ENCODE results near the gene EIF4EBP2.
A peak's percentile ranks its signal among the peaks of the same experiment; 100 is the strongest.

The EIF4EBP2 gene

DNA sequence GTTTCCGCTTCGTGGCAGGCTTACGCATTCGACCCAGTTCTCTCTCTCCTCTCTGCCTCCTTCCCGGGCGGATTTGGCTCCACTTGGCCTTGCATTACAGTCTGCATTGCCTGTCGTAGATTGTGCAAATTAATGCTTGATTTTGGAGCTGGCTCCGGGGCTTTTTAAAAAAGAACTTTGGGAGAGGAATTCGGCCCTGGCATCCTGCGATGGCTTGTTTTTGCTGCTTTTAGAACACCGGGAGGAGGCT is 767 bp downstream of the EIF4EBP2 start:
- Histone ChIP-seq H4K91ac (ENCODE audit: low read depth, low read length, poor library complexity) (no peak overlapping the region), H3K9me3 (replicated peaks in 1 of 2; ENCODE audit: control insufficient read depth in 2 of 2, insufficient read depth in 1 of 2, low read depth in 1 of 2, low read length in 2 of 2) (peaks cover 2 to 14% of the 10 kb centered on the region in 2 donors), H3K36me3 (replicated peaks in 1 of 2; ENCODE audit: control insufficient read depth in 2 of 2, insufficient read depth in 2 of 2, low read length in 2 of 2) (peaks cover 4 to 28% of the 10 kb centered on the region in 2 donors), H2BK12ac (ENCODE audit: low read length) (no peak overlapping the region), H3K27ac (replicated peaks; ENCODE audit: low read length) (no peak overlapping the region), H3K4ac (ENCODE audit: low read length) (no peak overlapping the region), H3K9ac (ENCODE audit: low read depth, low read length, poor library complexity) (peak overlapping the region; percentile 100), H3K4me1 (ENCODE audit: control insufficient read depth in 2 of 2, insufficient read depth in 1 of 2, low read depth in 1 of 2, low read length in 2 of 2) (peaks cover 3 to 6% of the 10 kb centered on the region in 2 donors), H3K27me3 (ENCODE audit: control insufficient read depth in 3 of 3, insufficient read depth in 3 of 3, low read depth in 1 of 3, low read length in 3 of 3) (no peaks in the 10 kb centered on the region), H2AK5ac (ENCODE audit: low read depth, low read length) (peak overlapping the region; percentile 98), H3K18ac (ENCODE audit: low read length) (peak overlapping the region; percentile 98), H3K79me1 (ENCODE audit: low read depth, low read length) (peaks cover 5% of the 10 kb centered on the region), H3K4me3 (ENCODE audit: low read length in 2 of 2) (peak overlapping the region; percentile 97 to 98), H3K23ac (ENCODE audit: low read depth, low read length, poor library complexity) (peak overlapping the region; percentile 98), H3K14ac (ENCODE audit: low read length) (peak overlapping the region; percentile 94), H2BK120ac (ENCODE audit: low read depth, low read length) (no peak overlapping the region), H3K4me2 (ENCODE audit: insufficient read depth, low read length, poor library complexity, severe bottlenecking) (peak overlapping the region; percentile 85), H2BK15ac (ENCODE audit: low read length) (no peak overlapping the region), H2AFZ (ENCODE audit: low read length) (peak overlapping the region; percentile 83), H2BK5ac (ENCODE audit: low read length) (peak overlapping the region; percentile 13), H4K8ac (ENCODE audit: low read depth, low read length) (no peak overlapping the region)
- no CpG with 5 or more reads among the region's 11 CpGs for WGBS, 2 donors (ENCODE audit: extremely low coverage in 2 of 2, insufficient read length in 2 of 2, insufficient replicate concordance in 1 of 2)
- DNase-seq (ENCODE audit: low spot score): no peak

GRCh38 chr10:70405037-70405824 is 1.3 kb downstream of the EIF4EBP2 start:
- peak overlapping the region; percentile 85 for H3K4me2 ChIP-seq (ENCODE audit: insufficient read depth, low read length, poor library complexity, severe bottlenecking)
- peak overlapping the region; percentile 73 for H3K9ac ChIP-seq (ENCODE audit: low read depth, low read length, poor library complexity)
- no peak for DNase-seq (ENCODE audit: low spot score)
- no peak overlapping the region for H3K14ac ChIP-seq (ENCODE audit: low read length)
- no peak overlapping the region for H3K27ac ChIP-seq (replicated peaks; ENCODE audit: low read length)
- peak overlapping the region; percentile 98 for H3K23ac ChIP-seq (ENCODE audit: low read depth, low read length, poor library complexity)
- H3K79me1 ChIP-seq (ENCODE audit: low read depth, low read length): peaks cover 5% of the 10 kb centered on the region
- H3K4me1 ChIP-seq (ENCODE audit: control insufficient read depth in 2 of 2, insufficient read depth in 1 of 2, low read depth in 1 of 2, low read length in 2 of 2): peaks cover 3 to 6% of the 10 kb centered on the region in 2 donors
- H4K91ac ChIP-seq (ENCODE audit: low read depth, low read length, poor library complexity): no peak overlapping the region
- no peak overlapping the region for H2AFZ ChIP-seq (ENCODE audit: low read length)
- H2BK5ac ChIP-seq (ENCODE audit: low read length): peak overlapping the region; percentile 13
- WGBS, 2 donors (ENCODE audit: extremely low coverage in 2 of 2, insufficient read length in 2 of 2, insufficient replicate concordance in 1 of 2): no CpG with 5 or more reads among the region's 18 CpGs
- H3K18ac ChIP-seq (ENCODE audit: low read length): no peak overlapping the region
- peaks cover 4 to 32% of the 10 kb centered on the region in 2 donors for H3K36me3 ChIP-seq (replicated peaks in 1 of 2; ENCODE audit: control insufficient read depth in 2 of 2, insufficient read depth in 2 of 2, low read length in 2 of 2)
- no peak overlapping the region for H2BK120ac ChIP-seq (ENCODE audit: low read depth, low read length)
- peaks cover 2 to 14% of the 10 kb centered on the region in 2 donors for H3K9me3 ChIP-seq (replicated peaks in 1 of 2; ENCODE audit: control insufficient read depth in 2 of 2, insufficient read depth in 1 of 2, low read depth in 1 of 2, low read length in 2 of 2)
- no peak overlapping the region for H3K4ac ChIP-seq (ENCODE audit: low read length)
- no peak overlapping the region for H2BK12ac ChIP-seq (ENCODE audit: low read length)
- H2AK5ac ChIP-seq (ENCODE audit: low read depth, low read length): no peak overlapping the region
- no peaks in the 10 kb centered on the region for H3K27me3 ChIP-seq (ENCODE audit: control insufficient read depth in 3 of 3, insufficient read depth in 3 of 3, low read depth in 1 of 3, low read length in 3 of 3)
- peak overlapping the region; percentile 97 to 98 for H3K4me3 ChIP-seq (ENCODE audit: low read length in 2 of 2)
- H2BK15ac ChIP-seq (ENCODE audit: low read length): no peak overlapping the region
- no peak overlapping the region for H4K8ac ChIP-seq (ENCODE audit: low read depth, low read length)

DNA sequence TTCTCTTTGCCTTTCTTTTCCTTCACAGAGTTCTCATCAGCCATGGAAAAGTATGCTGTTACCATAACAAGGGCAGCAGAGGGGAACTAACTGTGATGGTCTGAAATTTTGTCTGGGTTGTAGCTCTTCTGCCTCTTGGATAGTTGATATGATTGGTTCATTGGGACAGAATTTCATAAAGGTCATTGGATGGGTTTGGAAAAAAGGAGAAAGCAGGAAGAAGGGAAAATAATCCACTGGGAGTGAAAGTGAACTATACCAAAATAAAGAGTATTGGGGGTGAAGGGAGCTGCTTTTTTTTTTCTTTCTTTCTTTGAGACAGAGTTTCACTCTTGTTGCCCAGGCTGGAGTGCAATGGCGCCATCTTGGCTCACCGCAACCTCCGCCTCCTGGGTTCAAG is 5.8 kb downstream of the EIF4EBP2 start:
- Histone ChIP-seq H3K27me3 (ENCODE audit: control insufficient read depth in 3 of 3, insufficient read depth in 3 of 3, low read depth in 1 of 3, low read length in 3 of 3) (no peaks in the 10 kb centered on the region), H3K4me1 (ENCODE audit: control insufficient read depth in 2 of 2, insufficient read depth in 1 of 2, low read depth in 1 of 2, low read length in 2 of 2) (peaks cover 5 to 6% of the 10 kb centered on the region in 2 donors)

GRCh38 chr10:70410608-70411007 is 6.7 kb downstream of the EIF4EBP2 start:
- H2BK5ac ChIP-seq (ENCODE audit: low read length): no peak overlapping the region
- no peak overlapping the region for H2BK15ac ChIP-seq (ENCODE audit: low read length)
- no peak overlapping the region for H3K9ac ChIP-seq (ENCODE audit: low read depth, low read length, poor library complexity)
- no peak overlapping the region for H3K18ac ChIP-seq (ENCODE audit: low read length)
- H2BK12ac ChIP-seq (ENCODE audit: low read length): no peak overlapping the region
- H2AFZ ChIP-seq (ENCODE audit: low read length): no peak overlapping the region
- no peak for DNase-seq (ENCODE audit: low spot score)
- H3K4ac ChIP-seq (ENCODE audit: low read length): no peak overlapping the region
- H3K27ac ChIP-seq (replicated peaks; ENCODE audit: low read length): no peak overlapping the region
- H4K91ac ChIP-seq (ENCODE audit: low read depth, low read length, poor library complexity): no peak overlapping the region
- no peak overlapping the region for H3K4me3 ChIP-seq (ENCODE audit: low read length in 2 of 2)
- H3K9me3 ChIP-seq (replicated peaks in 1 of 2; ENCODE audit: control insufficient read depth in 2 of 2, insufficient read depth in 1 of 2, low read depth in 1 of 2, low read length in 2 of 2): peaks cover 2 to 21% of the 10 kb centered on the region in 2 donors
- no CpG with 5 or more reads among the region's 1 CpG for WGBS, 2 donors (ENCODE audit: extremely low coverage in 2 of 2, insufficient read length in 2 of 2, insufficient replicate concordance in 1 of 2)
- no peak overlapping the region for H3K23ac ChIP-seq (ENCODE audit: low read depth, low read length, poor library complexity)
- no peaks in the 10 kb centered on the region for H3K27me3 ChIP-seq (ENCODE audit: control insufficient read depth in 3 of 3, insufficient read depth in 3 of 3, low read depth in 1 of 3, low read length in 3 of 3)
- no peak overlapping the region for H4K8ac ChIP-seq (ENCODE audit: low read depth, low read length)
- H3K14ac ChIP-seq (ENCODE audit: low read length): no peak overlapping the region
- peaks cover 1% of the 10 kb centered on the region for H3K79me1 ChIP-seq (ENCODE audit: low read depth, low read length)
- peaks cover 4 to 82% of the 10 kb centered on the region in 2 donors for H3K36me3 ChIP-seq (replicated peaks in 1 of 2; ENCODE audit: control insufficient read depth in 2 of 2, insufficient read depth in 2 of 2, low read length in 2 of 2)
- H3K4me1 ChIP-seq (ENCODE audit: control insufficient read depth in 2 of 2, insufficient read depth in 1 of 2, low read depth in 1 of 2, low read length in 2 of 2): peaks cover 3 to 5% of the 10 kb centered on the region in 2 donors
- H2BK120ac ChIP-seq (ENCODE audit: low read depth, low read length): no peak overlapping the region
- no peak overlapping the region for H2AK5ac ChIP-seq (ENCODE audit: low read depth, low read length)
- H3K4me2 ChIP-seq (ENCODE audit: insufficient read depth, low read length, poor library complexity, severe bottlenecking): no peak overlapping the region

More for the DNA sequence above, 5.8 kb downstream of the EIF4EBP2 start:
- H3K9me3 ChIP-seq (replicated peaks in 1 of 2; ENCODE audit: control insufficient read depth in 2 of 2, insufficient read depth in 1 of 2, low read depth in 1 of 2, low read length in 2 of 2): peaks cover 2 to 21% of the 10 kb centered on the region in 2 donors
- no peak overlapping the region for H2BK15ac ChIP-seq (ENCODE audit: low read length)
- DNase-seq (ENCODE audit: low spot score): no peak
- H3K14ac ChIP-seq (ENCODE audit: low read length): no peak overlapping the region
- no peak overlapping the region for H3K23ac ChIP-seq (ENCODE audit: low read depth, low read length, poor library complexity)
- H2AFZ ChIP-seq (ENCODE audit: low read length): no peak overlapping the region
- H2BK12ac ChIP-seq (ENCODE audit: low read length): no peak overlapping the region
- no peak overlapping the region for H4K91ac ChIP-seq (ENCODE audit: low read depth, low read length, poor library complexity)
- H2BK5ac ChIP-seq (ENCODE audit: low read length): no peak overlapping the region
- H2AK5ac ChIP-seq (ENCODE audit: low read depth, low read length): no peak overlapping the region
- no peak overlapping the region for H3K9ac ChIP-seq (ENCODE audit: low read depth, low read length, poor library complexity)
- no peak overlapping the region for H2BK120ac ChIP-seq (ENCODE audit: low read depth, low read length)
- no peak overlapping the region for H3K27ac ChIP-seq (replicated peaks; ENCODE audit: low read length)
- H3K36me3 ChIP-seq (replicated peaks in 1 of 2; ENCODE audit: control insufficient read depth in 2 of 2, insufficient read depth in 2 of 2, low read length in 2 of 2): peaks cover 4 to 74% of the 10 kb centered on the region in 2 donors
- no peak overlapping the region for H4K8ac ChIP-seq (ENCODE audit: low read depth, low read length)
- H3K4ac ChIP-seq (ENCODE audit: low read length): no peak overlapping the region
- H3K4me3 ChIP-seq (ENCODE audit: low read length in 2 of 2): no peak overlapping the region
- peaks cover 1% of the 10 kb centered on the region for H3K79me1 ChIP-seq (ENCODE audit: low read depth, low read length)
- H3K4me2 ChIP-seq (ENCODE audit: insufficient read depth, low read length, poor library complexity, severe bottlenecking): no peak overlapping the region
- H3K18ac ChIP-seq (ENCODE audit: low read length): no peak overlapping the region
- no CpG with 5 or more reads among the region's 3 CpGs for WGBS, 2 donors (ENCODE audit: extremely low coverage in 2 of 2, insufficient read length in 2 of 2, insufficient replicate concordance in 1 of 2)
